ENCODE data around the gene HMGN1.
"Not testable (repeated sequence)": the region's sequence is repeated elsewhere in the genome, so short reads cannot be mapped to it uniquely, and the experiment has no call there.

Gene HMGN1, protein sequence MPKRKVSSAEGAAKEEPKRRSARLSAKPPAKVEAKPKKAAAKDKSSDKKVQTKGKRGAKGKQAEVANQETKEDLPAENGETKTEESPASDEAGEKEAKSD

DNA sequence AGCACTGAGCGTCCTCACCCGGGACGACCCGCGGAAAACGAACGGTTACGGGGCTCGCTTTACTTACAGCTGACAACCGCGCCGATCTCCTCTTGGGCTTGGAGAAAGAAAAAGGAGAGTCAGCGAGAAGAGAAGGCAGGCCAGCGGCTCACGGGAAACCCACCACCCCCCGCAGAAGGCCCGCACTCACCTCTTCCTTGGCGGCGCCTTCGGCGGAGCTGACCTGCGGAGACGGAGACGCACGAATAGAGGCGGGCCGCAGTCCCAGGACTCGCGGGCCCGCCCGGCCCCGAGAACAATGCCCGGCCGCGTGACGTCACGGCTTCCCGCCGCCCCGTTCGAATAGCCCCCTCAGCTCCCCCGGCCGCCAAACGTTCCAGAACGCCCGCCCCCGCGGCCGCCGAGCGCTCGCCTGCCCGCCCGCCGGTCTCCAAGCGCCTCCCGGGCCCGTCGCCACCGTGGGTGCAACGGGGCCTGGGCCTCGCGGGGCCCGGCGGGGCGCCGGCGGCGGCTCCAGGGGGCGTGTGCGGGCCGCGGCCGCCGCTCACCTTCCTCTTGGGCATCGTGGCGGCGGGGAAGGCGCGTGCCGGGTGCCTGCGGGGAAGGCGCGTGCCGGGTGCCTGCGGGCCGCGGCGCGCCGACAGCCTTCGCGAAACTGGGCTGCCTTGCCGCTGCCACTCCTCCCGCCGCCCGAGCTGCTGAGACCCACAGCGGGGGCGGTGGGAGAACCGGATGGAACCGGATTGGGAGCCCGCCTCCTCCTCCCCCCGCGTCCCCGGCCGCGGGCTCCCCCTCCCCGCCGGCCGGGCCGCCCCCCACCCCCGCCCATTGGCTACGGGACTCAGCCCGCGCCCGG lies at the start of gene HMGN1:
Gene HMGN1, minus strand, starts transcription at position 734 of the 856 bp plus-strand sequence. Its CDS starts 171 bp downstream, at position 563.
- DNase-seq (ENCODE audit: low read depth) = peak; percentile 87

DNA sequence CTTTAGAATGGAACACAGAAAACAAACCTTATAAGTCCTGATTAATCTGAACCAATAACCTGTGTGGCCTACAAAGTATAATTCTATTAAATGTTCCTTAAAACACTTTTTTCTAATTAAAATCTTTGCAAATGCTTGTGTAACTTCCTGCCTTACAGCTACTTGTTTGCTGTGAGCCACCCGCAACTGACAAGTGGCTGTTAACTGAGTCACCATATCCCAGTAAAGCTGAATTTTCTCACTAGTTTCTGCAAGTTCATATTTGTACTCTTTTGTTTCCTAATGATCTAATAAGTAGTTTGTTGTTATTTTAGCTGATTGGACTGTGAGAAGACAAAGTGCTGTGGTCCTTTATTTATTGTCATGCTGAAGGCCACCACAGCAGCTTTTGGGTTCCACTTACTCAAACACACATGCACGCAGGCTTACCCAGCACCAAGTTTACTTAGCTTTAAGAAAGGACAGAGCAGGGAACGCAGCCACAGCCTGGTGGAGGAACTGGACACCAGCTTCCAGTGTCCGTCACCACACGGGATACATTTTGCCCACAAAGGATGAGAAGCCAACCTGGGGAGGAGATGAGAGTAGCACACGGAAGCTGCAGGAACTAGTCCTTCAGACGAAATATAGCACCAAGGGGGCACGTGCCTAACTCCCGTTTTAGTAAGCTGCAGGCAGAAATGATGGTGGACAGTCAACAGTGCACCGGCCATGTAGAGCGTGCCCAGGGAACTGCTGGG lies 48.9 kb upstream of the HMGN1 start:
- DNase-seq (ENCODE audit: low read depth) = no peak

GRCh38 chr21:39392981-39393380 lies 44.1 kb upstream of the HMGN1 start:
- no peak for DNase-seq (ENCODE audit: low read depth)

GRCh38 chr21:39390212-39390765 lies 41.4 kb upstream of the HMGN1 start:
- DNase-seq (ENCODE audit: low read depth) = no peak

DNA sequence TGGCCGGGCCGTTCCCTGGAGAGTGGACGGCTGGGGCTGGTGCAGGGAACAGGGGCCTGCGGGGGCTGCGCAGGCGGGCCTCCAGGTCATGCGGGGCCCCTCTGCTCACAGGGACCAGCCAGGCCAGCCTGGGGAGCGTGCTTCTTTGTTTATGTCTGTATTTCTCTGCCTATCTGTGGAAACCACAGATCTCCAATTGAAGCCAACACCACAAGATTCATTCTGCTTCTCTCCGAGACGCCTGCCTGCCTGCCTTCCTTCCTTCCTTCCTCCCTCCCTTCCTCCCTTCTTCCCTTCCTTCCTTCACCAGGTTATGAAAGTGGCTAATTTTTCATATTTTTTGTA lies 39.9 kb upstream of the HMGN1 start:
- no peak for DNase-seq (ENCODE audit: low read depth)

DNA sequence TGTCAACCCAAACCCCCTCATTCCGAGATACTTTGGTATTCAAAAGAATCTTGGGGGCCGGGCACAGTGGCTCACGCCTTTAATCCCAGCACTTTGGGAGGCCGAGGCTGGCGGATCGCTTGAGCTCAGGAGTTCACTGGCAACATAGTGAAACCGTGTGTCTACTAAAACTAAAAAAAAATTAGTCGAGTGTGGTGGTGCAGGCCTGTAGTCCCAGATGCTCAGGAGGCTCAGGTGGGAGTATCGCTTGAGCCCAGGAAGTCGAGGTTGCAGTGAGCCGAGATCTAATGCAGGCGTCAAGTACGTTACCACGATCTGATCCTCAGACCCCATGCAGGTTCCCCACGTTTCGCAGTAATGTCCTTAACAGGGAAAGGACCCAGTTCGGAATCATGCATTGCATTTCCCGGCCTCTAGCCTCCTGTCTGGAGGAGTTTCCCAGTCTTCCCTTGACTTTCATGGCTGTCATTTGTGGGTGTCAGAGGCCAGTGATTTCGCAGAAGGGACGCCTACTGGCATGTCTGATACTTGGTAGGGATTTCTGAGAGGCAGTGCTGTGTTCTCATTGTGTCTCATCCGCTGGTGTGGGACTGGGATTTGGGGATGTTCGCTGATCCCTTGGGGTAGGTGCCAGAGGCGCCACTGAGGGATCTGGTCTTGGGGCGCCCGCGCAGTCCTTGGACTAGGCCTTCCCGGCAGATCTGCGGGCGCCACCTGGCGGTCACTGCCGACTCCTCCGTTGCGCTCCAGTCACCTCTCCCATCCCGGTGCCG lies 39.3 kb upstream of the HMGN1 start:
- peak; percentile 90 for DNase-seq (ENCODE audit: low read depth)

- DNase-seq (ENCODE audit: low read depth) = peak; percentile 85
Observed at GRCh38 chr21:39387461-39388037, 38.7 kb upstream of the HMGN1 start.

DNA sequence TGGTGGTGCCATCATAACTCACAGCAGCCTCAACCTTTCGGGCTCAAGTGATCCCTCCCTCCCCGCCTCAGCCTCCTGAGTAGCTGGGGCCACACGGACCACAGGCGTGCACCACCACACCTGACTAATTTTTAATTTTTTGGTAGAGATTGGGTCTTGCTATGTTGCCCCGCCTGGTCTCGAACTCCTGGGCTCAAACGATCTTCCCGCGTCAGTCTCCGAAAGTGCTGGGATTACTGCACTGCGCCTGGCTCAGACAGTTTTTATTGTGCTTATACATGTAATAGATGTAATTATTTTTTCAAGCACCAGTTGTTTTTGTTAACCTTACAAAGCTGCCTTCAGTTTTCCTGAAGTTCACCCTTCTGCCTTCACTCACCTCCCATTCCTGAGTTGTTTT lies 38.0 kb upstream of the HMGN1 start:
- no peak for DNase-seq (ENCODE audit: low read depth)

DNA sequence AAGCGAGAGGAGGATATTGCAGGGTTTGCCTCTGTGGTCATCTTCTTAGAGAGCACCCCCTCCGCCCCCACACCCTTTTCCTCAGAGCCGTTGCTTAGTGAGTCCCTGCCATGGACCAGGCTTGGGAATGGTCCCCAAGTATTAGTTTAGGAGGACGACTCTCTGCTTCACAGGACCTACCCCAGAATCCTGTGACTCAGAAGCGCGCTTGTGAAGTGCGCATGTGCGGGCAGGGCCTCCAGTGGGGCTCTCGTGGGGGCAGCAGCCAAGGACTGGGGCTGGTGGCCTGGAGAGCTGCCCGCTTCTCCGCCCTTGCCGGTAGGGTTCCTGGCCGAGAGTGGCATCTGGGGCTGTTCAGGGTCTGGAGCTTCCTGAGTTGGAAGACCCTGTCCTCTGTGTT lies 37.3 kb upstream of the HMGN1 start:
- DNase-seq (ENCODE audit: low read depth) = no peak

DNA sequence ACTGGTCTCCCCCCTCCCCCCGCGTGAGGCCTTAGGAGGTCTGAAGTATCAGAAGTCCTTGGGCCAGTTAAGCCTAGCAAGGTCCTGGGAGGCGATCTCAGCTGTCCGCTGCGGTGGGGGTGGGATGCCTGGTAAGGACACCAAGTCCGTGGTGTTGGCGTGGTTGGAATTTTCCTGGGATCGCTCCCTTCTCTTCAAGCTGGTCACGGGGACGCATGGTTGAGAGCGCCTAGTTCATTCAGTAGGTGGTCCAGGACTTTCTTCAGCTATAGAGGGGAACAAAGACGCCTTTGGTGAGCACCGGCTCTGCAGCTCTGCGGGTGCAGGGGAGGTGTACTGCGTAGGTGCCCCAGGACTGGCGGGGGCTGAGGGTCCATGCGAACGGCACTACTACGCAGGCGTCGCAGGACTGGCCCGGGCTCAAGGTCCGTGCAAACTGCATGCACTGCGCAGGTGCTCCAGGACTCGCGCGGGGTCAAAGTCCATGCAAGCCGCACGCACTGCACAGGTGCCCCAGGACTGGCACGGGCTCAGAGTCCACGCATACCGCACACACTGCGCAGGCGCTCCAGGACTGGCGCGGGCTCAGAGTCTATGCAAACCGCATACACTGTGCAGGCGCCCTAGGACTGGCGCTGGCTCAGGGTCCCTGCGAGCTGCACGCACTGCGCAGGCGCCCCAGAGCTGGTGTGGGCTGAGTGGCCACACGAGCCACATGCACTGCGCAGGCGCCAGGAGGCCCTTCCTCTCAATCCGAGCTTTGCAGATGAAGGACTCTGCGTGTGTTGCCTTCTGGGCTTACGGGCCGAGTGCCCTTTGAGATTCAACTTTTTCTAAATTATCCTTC lies 36.6 kb upstream of the HMGN1 start:
- peak; percentile 77 for DNase-seq (ENCODE audit: low read depth)

- peak; percentile 81 for DNase-seq (ENCODE audit: low read depth)
Observed at GRCh38 chr21:39384674-39385298, 35.9 kb upstream of the HMGN1 start.

- DNase-seq (ENCODE audit: low read depth) = not testable (repeated sequence)
Observed at GRCh38 chr21:39382096-39382495, 33.2 kb upstream of the HMGN1 start.

GRCh38 chr21:39381009-39381408 lies 32.1 kb upstream of the HMGN1 start:
- no peak for DNase-seq (ENCODE audit: low read depth)

GRCh38 chr21:39379986-39380891 lies 31.4 kb upstream of the HMGN1 start:
- DNase-seq (ENCODE audit: low read depth) = peak; percentile 96

GRCh38 chr21:39377444-39378050 lies 28.7 kb upstream of the HMGN1 start:
- peak; percentile 35 for DNase-seq (ENCODE audit: low read depth)

- no peak for DNase-seq (ENCODE audit: low read depth)
Observed at GRCh38 chr21:39375446-39375845, 26.6 kb upstream of the HMGN1 start.

DNA sequence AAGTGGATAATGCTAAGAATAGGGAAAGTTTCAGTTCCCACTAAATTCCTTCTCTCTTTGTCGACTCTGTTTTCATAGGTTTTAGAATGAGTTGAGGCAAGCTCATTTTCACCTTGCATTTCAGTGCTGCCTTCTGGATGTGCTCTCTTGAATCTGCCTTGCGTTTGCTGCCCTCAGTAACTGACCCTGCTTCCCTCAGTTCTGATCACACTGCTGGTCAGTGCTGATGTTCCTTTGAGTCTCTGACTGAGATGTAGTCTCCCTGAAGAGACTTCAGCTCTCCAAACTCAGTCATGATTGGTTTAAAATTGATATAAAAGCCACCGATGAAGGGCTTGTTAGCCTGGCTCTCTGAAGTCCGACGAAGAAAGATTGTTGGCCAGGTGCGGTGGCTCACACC lies 25.2 kb upstream of the HMGN1 start:
- no peak for DNase-seq (ENCODE audit: low read depth)

- DNase-seq (ENCODE audit: low read depth) = peak; percentile 66
Observed at GRCh38 chr21:39373634-39374033, 24.7 kb upstream of the HMGN1 start.

DNA sequence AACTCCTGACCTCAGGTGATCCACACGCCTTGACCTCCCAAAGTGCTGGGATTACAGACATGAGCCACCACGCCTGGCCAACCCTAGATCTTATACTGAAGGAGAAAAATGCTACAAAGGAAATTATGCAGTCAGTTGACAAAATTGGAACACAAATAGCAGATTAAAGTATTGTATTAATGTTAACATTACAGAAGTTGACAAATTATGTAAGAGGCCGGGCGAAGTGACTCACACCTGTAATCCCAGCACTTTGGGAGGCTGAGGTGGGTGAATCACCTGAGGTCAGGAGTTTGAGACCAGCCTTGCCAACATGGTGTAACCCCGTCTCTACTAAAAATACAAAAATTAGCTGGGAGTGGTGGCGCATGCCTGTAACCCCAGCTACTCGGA lies 21.0 kb upstream of the HMGN1 start:
- DNase-seq (ENCODE audit: low read depth) = not testable (repeated sequence)
